Measurements from ENCODE around the gene CHD6.

The CHD6 gene

GRCh38 chr20:41418031-41418430 lies 200.1 kb downstream of the CHD6 start:
- no peak for DNase-seq

DNA sequence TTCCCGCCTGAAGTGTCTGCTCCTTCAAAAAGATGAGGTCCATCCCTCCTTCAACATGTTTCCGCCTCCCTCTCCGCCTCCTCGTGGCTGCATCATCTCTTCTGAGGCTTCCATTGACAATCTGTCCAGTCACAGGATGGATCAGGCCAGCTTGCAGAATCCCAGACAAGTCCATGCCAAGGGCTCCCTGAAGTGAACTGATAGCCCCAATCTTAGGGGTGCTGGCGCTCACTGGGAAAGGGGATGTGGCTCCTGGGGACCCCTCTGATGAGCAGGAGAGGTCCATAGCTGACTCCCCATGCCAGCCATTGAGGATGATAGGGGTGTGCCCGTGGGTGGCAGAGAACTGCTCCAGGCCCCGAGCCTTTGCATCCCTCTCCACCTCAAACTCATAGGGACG lies 203.0 kb downstream of the CHD6 start:
- no peak for DNase-seq

GRCh38 chr20:41413169-41413568 lies 205.0 kb downstream of the CHD6 start:
- no peak for DNase-seq

- DNase-seq = no peak
Observed at GRCh38 chr20:41412324-41413120, 205.7 kb downstream of the CHD6 start.

GRCh38 chr20:41411391-41411847 lies 206.8 kb downstream of the CHD6 start:
- DNase-seq = peak in 1 of 2 experiments; percentile 8

- DNase-seq = peak; percentile 79 to 90
Observed at GRCh38 chr20:41408986-41409385, 209.2 kb downstream of the CHD6 start.

DNA sequence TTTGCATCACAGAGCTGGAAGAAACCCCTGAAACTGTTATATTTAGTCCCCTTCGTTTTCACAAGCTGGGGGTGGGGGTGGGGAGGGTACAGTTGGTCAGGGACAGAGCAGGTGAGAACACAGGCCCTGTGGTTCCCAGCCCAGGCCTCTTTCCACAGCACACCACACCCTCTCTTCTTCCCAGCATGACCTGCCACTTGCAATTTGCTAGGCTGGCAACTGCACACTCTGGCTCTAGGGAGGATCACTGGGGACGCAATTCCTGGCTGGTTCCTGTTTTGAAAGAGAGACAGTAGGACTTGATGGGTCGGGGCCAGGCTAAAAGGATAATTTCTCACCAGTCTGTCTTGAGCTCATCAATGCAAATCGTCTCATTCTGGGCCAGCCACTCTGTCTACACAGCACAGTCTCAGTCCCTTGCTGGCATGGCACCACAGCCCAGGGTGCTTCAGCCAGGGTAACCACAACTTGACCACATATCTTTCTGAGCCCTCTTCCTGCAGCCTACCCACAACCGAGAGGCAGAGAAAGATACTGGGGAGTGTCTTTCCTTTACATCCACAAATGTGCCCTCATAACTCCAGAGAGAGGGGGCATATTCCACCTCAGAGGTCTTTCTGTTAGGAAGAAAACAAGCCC lies 209.9 kb downstream of the CHD6 start:
- peak in 1 of 2 experiments; percentile 19 for DNase-seq

DNA sequence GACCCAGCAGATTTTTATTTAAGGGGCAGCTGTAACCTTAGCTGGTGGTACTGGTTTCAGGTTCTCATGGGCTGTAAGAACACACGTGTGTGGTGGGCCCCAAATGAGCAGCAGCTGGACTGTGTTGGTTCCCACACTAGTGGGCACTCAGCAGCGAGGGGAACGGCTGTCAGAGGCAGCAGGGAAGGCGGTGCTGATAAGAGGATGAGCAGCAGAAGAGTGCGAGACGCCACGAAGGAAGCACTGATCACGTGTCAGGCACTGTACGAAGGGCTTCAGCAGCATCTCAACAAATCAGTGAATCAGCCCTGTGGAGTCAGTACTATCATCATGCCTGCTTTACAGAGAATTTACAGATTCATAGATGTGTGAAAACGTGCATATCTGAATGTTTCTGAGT lies 210.6 kb downstream of the CHD6 start:
- DNase-seq = no peak

DNA sequence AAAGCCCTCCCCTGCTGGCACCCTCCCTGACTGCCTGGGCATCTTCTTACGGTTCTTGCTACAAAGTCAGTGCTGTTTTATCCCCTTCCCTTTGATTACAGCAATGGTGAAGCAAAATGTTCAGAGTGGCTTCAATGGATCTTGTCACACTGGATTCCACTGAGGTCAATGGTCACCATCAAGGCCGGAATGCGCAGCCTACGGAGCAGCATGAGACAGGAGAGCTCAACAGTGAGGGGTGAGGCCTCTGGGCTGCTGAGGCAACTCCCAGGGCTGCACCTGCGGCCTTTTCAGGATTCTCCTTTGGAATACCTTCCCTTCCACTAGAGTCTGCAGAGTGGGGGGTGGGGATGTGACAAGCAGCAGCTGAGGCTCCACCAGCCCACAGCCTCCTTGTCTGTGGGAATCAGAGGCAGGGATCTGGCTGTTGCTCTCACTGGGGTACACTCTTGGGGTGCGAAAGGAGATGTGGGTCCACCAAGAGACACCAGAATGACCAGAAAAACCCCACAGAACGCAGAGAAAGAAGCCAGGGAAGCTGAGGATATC lies 211.2 kb downstream of the CHD6 start:
- DNase-seq = no peak

- DNase-seq = no peak
Observed at GRCh38 chr20:41406353-41406752, 211.8 kb downstream of the CHD6 start.

DNA sequence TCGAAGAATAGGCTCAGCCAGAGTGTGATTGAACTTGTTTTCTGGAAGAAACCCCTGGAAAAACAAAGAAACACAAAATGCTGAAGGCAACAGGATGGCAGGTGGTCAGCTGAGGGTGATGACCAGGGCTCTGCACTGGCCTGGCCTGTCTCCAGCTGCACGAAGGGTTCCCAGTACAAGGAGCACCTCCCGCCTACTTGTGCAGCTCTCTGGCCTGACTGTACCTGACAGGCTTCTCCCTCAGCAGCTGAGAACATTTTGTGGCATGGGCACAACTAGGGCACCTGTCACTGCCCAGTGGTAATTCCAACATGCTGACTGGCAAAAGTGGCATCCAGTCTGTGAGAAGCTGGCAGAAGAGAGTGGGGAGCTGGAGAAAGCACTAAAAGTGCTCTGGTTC lies 212.7 kb downstream of the CHD6 start:
- no peak for DNase-seq

- no peak for DNase-seq
Observed at GRCh38 chr20:41403604-41404003, 214.6 kb downstream of the CHD6 start.

- no peak for DNase-seq
Observed at GRCh38 chr20:41398408-41398807, 219.8 kb downstream of the CHD6 start.

GRCh38 chr20:41395667-41396664 lies 222.2 kb downstream of the CHD6 start:
- no peak for DNase-seq

GRCh38 chr20:41394931-41395666 lies 223.1 kb downstream of the CHD6 start:
- DNase-seq = no peak

- no peak for DNase-seq
Observed at GRCh38 chr20:41394081-41394480, 224.1 kb downstream of the CHD6 start.

DNA sequence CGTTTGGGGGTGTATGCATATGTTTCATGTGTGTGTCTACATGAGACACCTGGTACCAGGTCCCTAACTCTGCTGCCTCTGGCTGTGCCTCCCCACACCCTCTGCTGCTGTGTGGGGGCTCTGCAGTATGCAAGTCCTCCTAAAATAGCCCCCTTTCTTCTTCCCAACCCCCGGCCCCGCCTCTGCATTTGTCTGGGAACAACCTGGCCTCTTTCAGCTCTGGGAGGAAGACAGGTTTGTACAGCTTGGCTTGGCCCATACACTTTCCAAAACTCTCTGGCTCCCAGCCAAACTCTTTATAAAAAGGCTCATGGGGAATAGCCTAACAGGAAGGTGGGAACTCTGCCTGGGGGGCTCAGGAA lies 224.5 kb downstream of the CHD6 start:
- DNase-seq = peak in 1 of 2 experiments; percentile 4

DNA sequence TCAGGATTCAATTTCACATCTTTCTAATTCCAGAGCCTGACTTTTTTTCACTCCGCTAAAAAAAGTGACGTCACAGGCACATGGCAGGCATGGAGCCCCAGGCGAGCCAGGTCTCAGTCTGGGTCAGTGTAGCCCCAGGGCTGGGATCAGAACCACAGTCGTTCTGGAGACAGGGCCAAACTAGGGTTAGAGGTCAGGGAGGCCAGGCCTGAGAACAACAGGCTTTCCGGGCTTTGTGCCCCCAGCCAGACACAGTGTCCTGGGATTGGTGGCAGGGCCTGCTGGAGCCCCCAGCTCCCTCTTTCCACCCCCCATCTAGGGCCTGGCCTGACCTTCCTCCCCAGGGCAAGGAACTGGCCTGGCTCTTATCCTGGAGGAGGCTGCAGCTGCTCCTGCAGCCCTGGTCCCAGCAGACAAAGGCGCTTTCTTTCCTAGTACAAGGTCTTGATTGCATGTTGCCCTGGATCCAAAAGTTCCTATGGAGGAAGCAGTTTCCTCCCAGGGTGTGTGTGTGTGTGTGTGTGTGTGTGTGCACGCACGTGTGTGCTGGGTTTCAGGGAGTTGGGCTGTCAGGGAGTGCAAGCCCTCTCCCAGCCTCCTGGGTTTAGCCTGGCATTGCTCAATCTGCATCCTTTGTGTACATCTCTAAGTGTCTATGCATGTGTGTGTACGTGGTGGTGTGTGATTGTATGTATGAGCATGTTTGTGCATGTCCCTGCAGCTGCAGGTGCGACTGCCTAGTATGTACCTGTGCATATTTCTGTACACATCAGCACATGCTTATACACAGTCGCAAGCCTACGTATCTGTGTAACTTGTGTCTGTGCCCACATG lies 225.1 kb downstream of the CHD6 start:
- no peak for DNase-seq

DNA sequence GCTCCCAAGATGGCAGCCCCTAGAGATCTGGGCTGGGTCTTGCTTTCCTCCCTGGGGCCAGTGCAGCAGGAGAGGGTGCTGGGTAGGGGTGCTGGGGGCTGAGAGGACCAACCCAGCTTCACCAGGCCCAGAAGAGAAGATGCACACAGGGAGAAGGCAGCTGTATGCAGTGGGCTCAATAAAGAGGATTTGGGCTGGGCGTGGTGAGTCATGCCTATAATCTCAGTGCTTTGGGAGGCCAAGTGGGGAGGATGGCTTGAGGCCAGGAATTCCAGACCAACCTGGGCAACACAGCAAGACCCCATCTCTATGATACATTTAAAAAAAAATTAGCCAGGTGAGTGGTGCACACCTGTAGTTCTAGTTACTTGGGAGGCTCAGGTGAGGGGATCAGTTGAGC lies 225.9 kb downstream of the CHD6 start:
- DNase-seq = no peak

- no peak for DNase-seq
Observed at GRCh38 chr20:41391587-41392001, 226.6 kb downstream of the CHD6 start.

- no peak for DNase-seq
Observed at GRCh38 chr20:41390889-41391288, 227.3 kb downstream of the CHD6 start.

Measured in NCI-H2081 (cell line).